AG09319 (cell line): ENCODE measurements around the gene VEPH1.

Experiments used
- DNase-seq: peaks from one replicate; pipeline ENCODE4 v3.0.0-alpha.2; 2010; ENCODE audit warnings: low read depth; ENCODE audit errors: extremely low read depth
- CTCF ChIP-seq: IDR thresholded peaks from 2 replicates; pipeline ENCODE4 v1.5.1; 2011; ENCODE audit warnings: low read depth, mild to moderate bottlenecking, inconsistent platforms, low read length, moderate library complexity

The VEPH1 gene

GRCh38 chr3:157479464-157480243, 23.6 kb downstream of the VEPH1 start:
- TF ChIP-seq CTCF, result no peak
- no peak for DNase-seq

- DNase-seq, result no peak
- TF ChIP-seq CTCF, result no peak
Measured at GRCh38 chr3:157477441-157477840, 25.8 kb downstream of the VEPH1 start.

DNA sequence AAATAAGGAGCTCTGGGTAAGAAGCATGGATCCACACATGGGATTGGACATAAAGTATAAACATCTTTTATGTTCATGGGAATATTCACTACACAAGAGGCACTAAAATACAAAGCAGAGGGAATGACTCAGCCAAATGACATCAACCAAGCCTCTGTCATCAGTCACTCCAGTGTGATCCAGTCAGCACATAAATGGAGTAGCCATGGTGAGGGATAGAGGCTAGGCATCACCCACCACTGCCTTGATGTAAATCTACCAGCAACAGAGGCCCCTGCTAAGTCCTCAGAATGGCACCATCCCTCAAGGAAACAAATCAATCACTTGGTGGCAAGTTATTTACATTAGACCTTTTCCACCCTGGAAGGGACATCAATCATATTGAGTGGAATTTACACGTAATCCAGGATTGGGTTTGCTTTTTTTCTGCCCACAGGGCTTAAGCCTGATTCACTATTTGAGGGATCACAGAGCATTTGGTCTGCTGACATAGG, 27.2 kb downstream of the VEPH1 start:
- TF ChIP-seq CTCF, result no peak
- no peak for DNase-seq

DNA sequence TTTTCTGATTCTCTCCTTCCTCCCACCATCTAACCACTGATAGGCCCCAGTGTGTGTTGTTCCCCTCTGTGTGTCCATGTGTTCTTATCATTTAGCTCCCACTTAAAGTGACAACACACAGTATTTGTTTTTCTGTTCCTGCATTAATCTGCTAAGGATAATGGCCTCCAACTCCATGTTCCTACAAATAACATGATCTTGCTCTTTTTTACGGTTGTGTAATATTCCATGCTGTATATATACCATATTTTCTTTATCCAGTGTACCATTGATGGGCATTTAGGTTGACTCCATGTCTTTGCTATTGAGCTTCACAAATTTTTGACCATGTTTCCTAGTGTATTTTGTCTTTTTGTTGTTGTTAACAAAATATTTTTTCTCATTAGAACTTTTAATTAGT, 30.6 kb downstream of the VEPH1 start:
- no peak for DNase-seq
- no peak for TF ChIP-seq CTCF

GRCh38 chr3:157471064-157471463, 32.2 kb downstream of the VEPH1 start:
- no peak for DNase-seq
- no peak for TF ChIP-seq CTCF

DNA sequence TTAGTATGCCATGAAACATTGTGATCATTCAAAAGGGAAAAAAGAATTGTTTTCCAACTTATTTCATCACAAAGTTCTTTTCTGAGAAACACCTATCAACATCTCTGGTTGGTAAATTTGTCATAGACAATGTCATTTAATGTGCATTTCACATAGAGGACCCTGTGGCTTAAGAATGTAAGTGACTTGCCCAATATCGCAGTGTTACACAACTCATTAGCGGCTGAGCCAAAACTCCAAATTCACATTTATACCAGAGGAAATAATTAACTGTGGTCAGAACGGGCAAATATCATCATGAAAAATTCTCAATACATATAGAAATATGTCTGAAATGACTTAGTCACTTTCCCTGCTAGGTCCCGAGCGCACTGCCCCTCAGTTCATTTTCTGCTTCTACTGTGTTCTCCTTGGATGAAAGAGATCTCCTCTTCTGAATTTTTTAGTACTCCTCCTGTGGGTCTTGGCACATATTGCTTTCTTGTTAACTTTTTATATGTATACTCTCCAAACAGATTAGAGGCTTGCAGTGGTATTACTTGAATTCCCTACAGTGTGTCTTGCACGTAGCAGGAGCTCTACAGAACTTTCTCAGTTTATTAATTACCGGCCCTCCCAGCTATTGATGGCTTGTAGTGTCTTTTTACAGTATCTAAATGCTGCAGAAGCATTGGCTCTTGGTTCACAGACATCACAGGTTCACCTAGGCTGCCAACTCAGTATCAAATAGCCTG, 33.5 kb downstream of the VEPH1 start:
- DNase-seq, result no peak
- no peak for TF ChIP-seq CTCF

GRCh38 chr3:157467200-157467599, 36.0 kb downstream of the VEPH1 start:
- no peak for DNase-seq
- TF ChIP-seq CTCF, result no peak
